Parathyroid adenoma (tissue), 2 donors: ENCODE measurements around the gene SNPH.

Experiments
- H2AFZ ChIP-seq: fragments of 300-600 bp; sonication (generic); one replicate; pipeline ENCODE4 v1.7.0; 2017; ENCODE audit warnings: antibody characterized with exemption, mild to moderate bottlenecking
- H3K27ac ChIP-seq: fragments of 300-600 bp; sonication (generic); one replicate; pipeline ENCODE4 v1.7.0; 2017
- H3K27me3 ChIP-seq: fragments of 300-600 bp; sonication (generic); one replicate; pipeline ENCODE4 v1.7.0; 2017; ENCODE audit warnings: low read length; ENCODE audit not compliant: control insufficient read depth, insufficient read depth
- H3K36me3 ChIP-seq: fragments of 300-600 bp; sonication (generic); one replicate; pipeline ENCODE4 v1.7.0; 2017; ENCODE audit warnings: low read length; ENCODE audit not compliant: control insufficient read depth, insufficient read depth
- H3K4me1 ChIP-seq: fragments of 300-600 bp; sonication (generic); one replicate; pipeline ENCODE4 v1.7.0; 2017; ENCODE audit warnings: control low read depth
- H3K4me2 ChIP-seq: fragments of 300-600 bp; sonication (generic); one replicate; pipeline ENCODE4 v1.7.0; 2017; ENCODE audit warnings: low read length
- H3K4me3 ChIP-seq: fragments of 300-600 bp; sonication (generic); one replicate; pipeline ENCODE4 v1.7.0; 2017; ENCODE audit warnings: low read depth, low read length
- H3K79me2 ChIP-seq: fragments of 300-600 bp; sonication (generic); one replicate; pipeline ENCODE4 v1.7.0; 2017; ENCODE audit warnings: control low read depth
- H3K9ac ChIP-seq: fragments of 300-600 bp; sonication (generic); one replicate; pipeline ENCODE4 v1.7.0; 2017; ENCODE audit warnings: mild to moderate bottlenecking
- H3K9me3 ChIP-seq: fragments of 300-600 bp; sonication (generic); one replicate; pipeline ENCODE4 v1.7.0; 2017; ENCODE audit warnings: low read length; ENCODE audit not compliant: control insufficient read depth
- TF ChIP-seq, protein P1 (sequence below): fragments of 300-600 bp; sonication (generic); IDR thresholded peaks from one replicate; pipeline ENCODE4 v1.7.0; 2017; ENCODE audit warnings: antibody characterized with exemption, mild to moderate bottlenecking
- donor health status: primary hyperparathyroidism.

SNPH gene

DNA sequence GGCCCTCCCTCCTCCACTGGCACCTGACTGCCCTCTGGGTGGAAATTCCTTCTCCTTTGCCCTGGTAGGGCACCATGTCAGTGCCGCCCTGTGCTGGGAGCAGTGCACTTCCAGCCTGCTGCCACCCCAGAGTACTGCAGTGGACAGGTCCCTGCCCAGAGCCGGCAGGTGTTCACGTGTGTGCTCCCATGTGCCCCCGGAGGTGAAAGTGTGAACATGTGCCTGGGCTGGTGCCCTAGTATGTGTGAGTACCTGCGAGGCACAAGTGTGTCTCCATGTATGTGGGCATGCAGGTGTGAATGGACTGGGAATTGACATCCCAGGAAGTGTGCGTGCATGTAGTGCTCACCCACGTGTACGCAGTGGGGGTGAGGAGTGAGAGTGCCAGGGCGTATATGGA, 33.4 kb downstream of the SNPH start:
- Histone ChIP-seq H3K36me3 (no peaks in the 10 kb centered on the region), H2AFZ (no peak overlapping the region), H3K9me3 (no peaks in the 10 kb centered on the region), H3K27ac (no peak overlapping the region), H3K4me2 (no peak overlapping the region), H3K4me1 (no peaks in the 10 kb centered on the region), H3K4me3 (no peak overlapping the region), H3K9ac (no peak overlapping the region), H3K27me3 (no peaks in the 10 kb centered on the region), H3K79me2 (no peaks in the 10 kb centered on the region)
- TF ChIP-seq, protein P1, sequence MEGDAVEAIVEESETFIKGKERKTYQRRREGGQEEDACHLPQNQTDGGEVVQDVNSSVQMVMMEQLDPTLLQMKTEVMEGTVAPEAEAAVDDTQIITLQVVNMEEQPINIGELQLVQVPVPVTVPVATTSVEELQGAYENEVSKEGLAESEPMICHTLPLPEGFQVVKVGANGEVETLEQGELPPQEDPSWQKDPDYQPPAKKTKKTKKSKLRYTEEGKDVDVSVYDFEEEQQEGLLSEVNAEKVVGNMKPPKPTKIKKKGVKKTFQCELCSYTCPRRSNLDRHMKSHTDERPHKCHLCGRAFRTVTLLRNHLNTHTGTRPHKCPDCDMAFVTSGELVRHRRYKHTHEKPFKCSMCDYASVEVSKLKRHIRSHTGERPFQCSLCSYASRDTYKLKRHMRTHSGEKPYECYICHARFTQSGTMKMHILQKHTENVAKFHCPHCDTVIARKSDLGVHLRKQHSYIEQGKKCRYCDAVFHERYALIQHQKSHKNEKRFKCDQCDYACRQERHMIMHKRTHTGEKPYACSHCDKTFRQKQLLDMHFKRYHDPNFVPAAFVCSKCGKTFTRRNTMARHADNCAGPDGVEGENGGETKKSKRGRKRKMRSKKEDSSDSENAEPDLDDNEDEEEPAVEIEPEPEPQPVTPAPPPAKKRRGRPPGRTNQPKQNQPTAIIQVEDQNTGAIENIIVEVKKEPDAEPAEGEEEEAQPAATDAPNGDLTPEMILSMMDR: no peak

DNA sequence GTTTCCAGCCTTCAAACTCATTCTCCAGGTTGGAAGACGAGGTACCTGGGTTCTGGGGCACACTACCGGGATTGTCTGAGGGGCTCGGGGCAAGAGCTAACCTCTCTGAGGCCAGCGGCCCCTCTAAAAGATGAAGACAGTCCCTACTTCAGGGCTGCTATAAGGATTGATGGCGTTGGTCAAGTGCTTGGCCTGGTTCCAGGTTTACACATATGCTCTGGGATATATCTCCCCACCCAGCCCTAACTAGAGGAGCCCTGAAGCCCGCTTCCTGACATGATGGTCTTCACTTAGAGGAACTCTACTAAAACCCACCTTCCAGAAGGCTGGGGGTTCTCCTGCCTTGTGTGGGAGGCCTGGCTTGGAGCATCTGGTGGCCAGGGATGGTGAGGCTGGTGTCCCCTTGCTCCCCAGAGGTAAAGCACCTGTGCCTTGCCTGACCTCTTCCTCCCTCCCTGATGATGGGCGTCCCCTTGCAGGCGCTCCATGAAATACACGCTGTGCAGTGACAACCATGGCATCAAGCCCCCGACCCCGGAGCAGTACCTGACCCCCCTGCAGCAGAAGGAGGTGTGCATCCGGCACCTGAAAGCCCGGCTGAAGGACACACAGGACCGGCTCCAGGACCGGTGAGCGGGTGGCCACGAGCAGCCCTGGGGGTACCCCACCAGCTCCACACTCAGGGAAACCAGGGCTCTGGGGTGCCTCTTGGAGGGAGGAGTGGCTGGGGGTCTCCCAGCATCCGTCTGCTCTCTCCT, 34.2 kb downstream of the SNPH start:
- no peaks in the 10 kb centered on the region for H3K9me3 ChIP-seq
- no peak overlapping the region for H3K4me3 ChIP-seq
- TF ChIP-seq, protein P1: no peak
- H3K4me1 ChIP-seq: no peaks in the 10 kb centered on the region
- H3K36me3 ChIP-seq: no peaks in the 10 kb centered on the region
- no peak overlapping the region for H2AFZ ChIP-seq
- H3K79me2 ChIP-seq: no peaks in the 10 kb centered on the region
- no peak overlapping the region for H3K27ac ChIP-seq
- no peaks in the 10 kb centered on the region for H3K27me3 ChIP-seq
- H3K9ac ChIP-seq: no peak overlapping the region
- H3K4me2 ChIP-seq: no peak overlapping the region

DNA sequence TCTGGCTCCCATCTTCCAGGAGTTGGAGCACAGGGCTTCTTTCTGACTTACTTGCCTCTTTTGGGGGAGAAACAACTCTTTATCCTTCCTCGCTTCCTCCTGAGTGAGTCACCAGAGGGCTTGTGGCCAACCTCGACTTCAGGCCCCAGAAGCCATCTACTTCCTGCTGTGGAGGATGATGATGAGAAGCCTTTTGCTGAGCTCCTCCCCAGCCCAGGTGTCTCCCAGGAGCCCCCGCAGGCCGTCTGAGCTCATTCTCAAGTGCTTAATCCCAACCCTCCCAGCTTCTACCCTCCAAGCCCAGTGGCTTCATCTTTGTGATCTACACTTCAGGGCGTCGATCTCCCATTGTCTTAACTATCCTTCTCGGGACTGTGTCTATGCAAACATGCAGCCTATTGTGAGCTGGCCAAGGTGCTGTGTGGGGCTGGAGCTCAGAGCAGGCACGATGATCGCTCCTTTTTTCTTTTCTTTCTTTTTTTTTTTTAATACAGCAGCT, 35.0 kb downstream of the SNPH start:
- no peaks in the 10 kb centered on the region for H3K9me3 ChIP-seq
- TF ChIP-seq, protein P1: no peak
- no peaks in the 10 kb centered on the region for H3K36me3 ChIP-seq
- no peak overlapping the region for H3K4me2 ChIP-seq
- no peak overlapping the region for H3K9ac ChIP-seq
- H3K79me2 ChIP-seq: no peaks in the 10 kb centered on the region
- H3K4me1 ChIP-seq: no peaks in the 10 kb centered on the region
- no peaks in the 10 kb centered on the region for H3K27me3 ChIP-seq
- no peak overlapping the region for H3K4me3 ChIP-seq
- no peak overlapping the region for H3K27ac ChIP-seq
- H2AFZ ChIP-seq: no peak overlapping the region

DNA sequence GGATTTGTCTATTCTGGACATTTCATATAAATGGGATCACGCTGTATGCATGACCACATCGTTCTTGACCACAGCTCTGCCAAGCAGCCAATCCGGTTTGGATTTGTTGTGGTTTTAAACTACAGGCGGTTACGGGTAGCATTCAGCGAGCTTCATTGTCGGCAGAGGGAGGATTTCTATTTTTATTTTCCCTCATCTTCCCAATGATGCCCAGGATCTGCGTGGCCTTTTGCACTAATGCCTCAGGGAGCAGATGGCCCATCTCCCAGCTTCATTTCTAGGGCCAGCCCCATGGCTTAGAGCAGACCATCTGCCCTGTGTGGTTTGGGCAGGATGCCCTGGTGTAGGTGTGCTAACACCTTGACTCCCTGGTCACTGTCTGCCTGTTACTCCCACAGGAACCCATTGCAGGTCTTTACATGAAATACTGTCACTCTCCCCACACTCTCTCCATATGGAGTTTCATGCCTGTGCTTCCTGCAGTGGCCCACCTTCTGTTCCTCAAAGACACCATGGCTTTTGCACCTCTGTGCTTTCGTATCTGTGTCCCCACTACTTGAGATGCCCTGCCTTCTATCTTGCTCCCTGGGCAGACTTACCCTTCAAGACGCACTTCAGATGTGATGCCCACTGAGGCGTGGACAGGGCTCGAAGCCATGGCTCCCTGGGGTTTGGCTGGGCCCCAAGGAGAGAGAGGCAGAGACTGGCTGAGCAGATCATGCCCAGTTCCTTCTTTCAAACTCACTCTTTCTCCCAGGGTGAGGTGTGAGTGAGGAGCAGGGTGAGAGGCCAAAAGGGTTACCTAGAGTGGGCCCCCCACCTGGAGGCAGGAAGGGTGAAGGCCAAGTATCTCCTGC, 36.8 kb downstream of the SNPH start:
- no peak overlapping the region for H3K9ac ChIP-seq
- no peak overlapping the region for H2AFZ ChIP-seq
- H3K27ac ChIP-seq: no peak overlapping the region
- no peaks in the 10 kb centered on the region for H3K27me3 ChIP-seq
- no peak overlapping the region for H3K4me2 ChIP-seq
- H3K4me3 ChIP-seq: no peak overlapping the region
- no peaks in the 10 kb centered on the region for H3K36me3 ChIP-seq
- no peaks in the 10 kb centered on the region for H3K9me3 ChIP-seq
- no peaks in the 10 kb centered on the region for H3K4me1 ChIP-seq
- TF ChIP-seq, protein P1: no peak
- H3K79me2 ChIP-seq: no peaks in the 10 kb centered on the region
